Endothelial cell of umbilical vein (primary cell): ENCODE data around the gene MEIOB. TPM values are rescaled to one million over a fixed set of nuclear protein-coding genes. Genes with fewer than 3 reads are reported as not detected.

Experiments used
- BruUV-seq: library from RNA; stranded (reverse); fragments of 400-500 nt; replicated peaks from 2 replicates; lab custom pipeline; 2021; lab: Mats Ljungman, UMichigan
- CTCF ChIA-PET: fragments of 300-600, 350-600 bp; sonication (Branson Sonifier 250); formaldehyde crosslinking; loops from one replicate; lab custom pipeline; 2021; ENCODE audit warnings: antibody characterized with exemption, inconsistent platforms; lab: Charles Lee
- POLR2A ChIA-PET: fragments of 300-600, 350-600 bp; sonication (Branson Sonifier 250); formaldehyde crosslinking; loops from one replicate; lab custom pipeline; 2021; ENCODE audit warnings: antibody characterized with exemption, inconsistent platforms; lab: Charles Lee
- DNase-seq: peaks from one replicate; pipeline ENCODE4 v3.0.0-alpha.2; 2011; ENCODE audit warnings: low read depth, low spot score
- FAIRE-seq: peaks from 2 replicates; lab custom pipeline; 2011; peaks lifted over from hg19 to GRCh38; lab: Jason Lieb, UNC
- H2AFZ ChIP-seq: 2 replicates; pipeline ENCODE4 v1.6.0; 2012; ENCODE audit warnings: low read depth, low read length, control low read depth, inconsistent platforms
- H3K27ac ChIP-seq: 2 replicates; pipeline ENCODE4 v1.5.1; 2011; ENCODE audit warnings: low read depth, mild to moderate bottlenecking, control low read depth, low read length, moderate library complexity; ENCODE audit not compliant: insufficient read depth
- H3K27me3 ChIP-seq, 2 experiments: 2 replicates each; pipeline versions ENCODE4 v1.6.0 to v1.6.1; 2011; ENCODE audit warnings: low read length in 2 of 2, mixed read lengths in 1 of 2; ENCODE audit not compliant: control insufficient read depth in 2 of 2, insufficient read depth in 2 of 2
- H3K36me3 ChIP-seq, 2 experiments: 2 replicates in 1 of 2; 3 replicates in 1 of 2; pipeline ENCODE4 v1.5.1; 2011; ENCODE audit warnings: low read length in 2 of 2, mild to moderate bottlenecking in 1 of 2, moderate library complexity in 1 of 2; ENCODE audit not compliant: control insufficient read depth in 2 of 2, insufficient read depth in 2 of 2; ENCODE audit errors: extremely low read depth in 1 of 2
- H3K4me1 ChIP-seq: 3 replicates; pipeline ENCODE4 v1.5.1; 2011; ENCODE audit warnings: mild to moderate bottlenecking, low read length; ENCODE audit not compliant: control insufficient read depth, insufficient read depth; ENCODE audit errors: extremely low read depth
- H3K4me2 ChIP-seq: 2 replicates; pipeline ENCODE4 v1.6.1; 2011; ENCODE audit warnings: low read length, control low read depth, mixed read lengths; ENCODE audit not compliant: insufficient read depth
- H3K4me3 ChIP-seq, 3 experiments: fragments of 200-600 bp in 1 of 3; sonication (generic), shearing (Covaris generic) in 1 of 3; replicated peaks in 1 of 3; 2 replicates each; pipeline ENCODE4 v1.5.1; 2011 to 2016; ENCODE audit warnings: control low read depth in 3 of 3, low read length in 3 of 3, mild to moderate bottlenecking in 2 of 3, inconsistent platforms in 1 of 3, low read depth in 1 of 3, moderate library complexity in 1 of 3; ENCODE audit not compliant: insufficient read depth in 1 of 3
- H3K79me2 ChIP-seq: 2 replicates; pipeline ENCODE4 v1.6.0; 2012; ENCODE audit warnings: low read length, inconsistent platforms; ENCODE audit not compliant: control insufficient read depth, insufficient read depth
- H3K9ac ChIP-seq: replicated peaks from 2 replicates; pipeline ENCODE3; 2011; ENCODE audit warnings: low read length, control low read depth; ENCODE audit not compliant: insufficient read depth; ENCODE audit errors: extremely low read depth
- H3K9me1 ChIP-seq: replicated peaks from 3 replicates; pipeline ENCODE4 v1.6.0; 2011; ENCODE audit warnings: mild to moderate bottlenecking, low read length; ENCODE audit not compliant: control insufficient read depth, insufficient read depth; ENCODE audit errors: extremely low read depth
- H3K9me3 ChIP-seq: replicated peaks from 2 replicates; pipeline ENCODE4 v1.5.1; 2012; ENCODE audit warnings: low read length, inconsistent platforms; ENCODE audit not compliant: control insufficient read depth, insufficient read depth
- H4K20me1 ChIP-seq: replicated peaks from 2 replicates; pipeline ENCODE3; 2011; ENCODE audit warnings: mild to moderate bottlenecking, low read length; ENCODE audit not compliant: control insufficient read depth, insufficient read depth; ENCODE audit errors: extremely low read depth
- CTCF ChIP-seq, 2 donors: IDR thresholded peaks; 1 replicate in 1 of 2; 2 replicates in 1 of 2; pipeline ENCODE4 v1.5.1; 2011; ENCODE audit warnings: low read length in 2 of 2, mild to moderate bottlenecking in 2 of 2, moderate library complexity in 2 of 2, control low read depth in 1 of 2, inconsistent platforms in 1 of 2, low read depth in 1 of 2; ENCODE audit not compliant: insufficient read depth in 1 of 2; ENCODE audit errors: extremely low read depth in 1 of 2
- EZH2 ChIP-seq: IDR thresholded peaks from 2 replicates; pipeline ENCODE4 v1.6.1; 2012; ENCODE audit warnings: borderline replicate concordance, low read depth, mild to moderate bottlenecking, moderate library complexity, low read length, inconsistent platforms; ENCODE audit not compliant: severe bottlenecking
- FOS ChIP-seq: IDR thresholded peaks from 2 replicates; pipeline ENCODE4 v1.6.1; 2011; ENCODE audit warnings: mild to moderate bottlenecking, low read length, moderate library complexity, borderline replicate concordance; ENCODE audit not compliant: insufficient read depth
- MAX ChIP-seq: IDR thresholded peaks from 2 replicates; pipeline ENCODE4 v1.6.1; 2011; ENCODE audit not compliant: insufficient read depth, insufficient read length
- POLR2A ChIP-seq: IDR thresholded peaks from 2 replicates; pipeline ENCODE4 v1.6.1; 2012; ENCODE audit warnings: low read depth, mild to moderate bottlenecking, control low read depth, low read length
- dilution Hi-C: fragments of 300-500 bp; cut with MboI; formaldehyde crosslinking; loops from one replicate; pipeline ENCODE4 v1.15.0; 2019; ENCODE audit warnings: low sequenced_read_pairs; ENCODE audit not compliant: extremely low pct_ligation_motif_present
- intact Hi-C: fragments of 100-400 bp; cut with micrococcal nuclease; formaldehyde crosslinking; loops from one replicate; pipeline ENCODE4 v1.10.0; 2022
- polyA plus RNA-seq, 4 experiments: library from polyadenylated mRNA; depleted of rRNA in 3 of 4; stranded (reverse) in 3 of 4; unstranded in 1 of 4; fragments of >200 nt; gene quantifications; 2 replicates each; pipeline versions ENCODE4 v1.2.1 to v1.2.3, GENCODE V29; 2011 to 2012; ENCODE audit warnings: missing spikeins in 1 of 4
- total RNA-seq: library from RNA; stranded (reverse); gene quantifications from 2 replicates; pipeline ENCODE4 v1.2.3, GENCODE V29; 2021

The MEIOB gene
- total and polyA plus RNA-seq, 2 donors (not counting 3 experiments of a cell fraction or from before 2014, with no cell fraction given): 0.04 TPM; not detected in 1

GRCh38 chr16:1828645-1829410, 43.1 kb downstream of the MEIOB start:
- Histone ChIP-seq H4K20me1 (no peaks in the 10 kb centered on the region), H2AFZ (no peak overlapping the region), H3K36me3 (peaks cover 0 to 2% of the 10 kb centered on the region in 2 experiments), H3K27ac (no peak overlapping the region), H3K4me3 (peak overlapping the region in 1 of 3 experiments; percentile 75), H3K79me2 (peaks cover 22% of the 10 kb centered on the region), H3K9ac (no peak overlapping the region), H3K4me2 (peak overlapping the region; percentile 81), H3K4me1 (peaks cover 20% of the 10 kb centered on the region), H3K9me3 (no peaks in the 10 kb centered on the region), H3K27me3 (no peaks in the 10 kb centered on the region), H3K9me1 (no peaks in the 10 kb centered on the region)
- POLR2A ChIA-PET: no interaction called here
- dilution Hi-C loops (no loop called here), intact Hi-C loops (no loop called here)
- no TSS peak for BruUV-seq
- TF ChIP-seq MAX: no peak
- no peak for TF ChIP-seq POLR2A
- TF ChIP-seq EZH2: no peak
- TF ChIP-seq FOS: no peak
- TF ChIP-seq CTCF (IDR thresholded peaks at IDR 0.05; ENCODE audit: extremely low read depth in 1 of 2, insufficient read depth in 1 of 2, low read depth in 1 of 2, low read length in 2 of 2): no peak
- no peak for FAIRE-seq
- DNase-seq: no peak
- CTCF ChIA-PET: interaction anchor here (1.1 kb wide), 1 partner anchor 12 kb away, joined by 4 read pairs; no protein-coding TSS in a partner anchor
